Stimulated activated CD4-positive, alpha-beta T cell treated with anti-CD3 and anti-CD28 coated beads, Interleukin-12 subunit alpha, Interleukin-12 subunit beta, amount 100 ng/mL, for 4 hours (primary cell): ENCODE measurements around the gene HSF4.
"Not testable (repeated sequence)": the region's sequence is repeated elsewhere in the genome, so short reads cannot be mapped to it uniquely, and the experiment has no call there.

Source experiments
- DNase-seq: peaks from one replicate; pipeline ENCODE4 v3.0.0-alpha.2; 2020

HSF4 gene

GRCh38 chr16:67164599-67165061 is at the start of gene HSF4:
Gene HSF4 (plus strand): TSS chr16:67164745. CDS start chr16:67164812, 67 bp downstream.
- DNase-seq = no peak

GRCh38 chr16:67114793-67115192 is 49.8 kb upstream of the HSF4 start:
- DNase-seq = no peak

- no peak for DNase-seq
Measured at GRCh38 chr16:67115639-67116038, 48.9 kb upstream of the HSF4 start.

- no peak for DNase-seq
Measured at GRCh38 chr16:67116388-67117311, 47.9 kb upstream of the HSF4 start.

GRCh38 chr16:67117716-67118115 is 46.8 kb upstream of the HSF4 start:
- DNase-seq = no peak

GRCh38 chr16:67120025-67120424 is 44.5 kb upstream of the HSF4 start:
- no peak for DNase-seq

GRCh38 chr16:67122799-67123198 is 41.7 kb upstream of the HSF4 start:
- not testable (repeated sequence) for DNase-seq

GRCh38 chr16:67128417-67128816 is 36.1 kb upstream of the HSF4 start:
- DNase-seq = no peak

GRCh38 chr16:67128887-67129286 is 35.7 kb upstream of the HSF4 start:
- no peak for DNase-seq

- DNase-seq = no peak
Measured at GRCh38 chr16:67129422-67129821, 35.1 kb upstream of the HSF4 start.

GRCh38 chr16:67137605-67138004 is 26.9 kb upstream of the HSF4 start:
- no peak for DNase-seq

- no peak for DNase-seq
Measured at GRCh38 chr16:67141391-67141790, 23.2 kb upstream of the HSF4 start.

- DNase-seq = no peak
Measured at GRCh38 chr16:67142342-67142741, 22.2 kb upstream of the HSF4 start.

GRCh38 chr16:67144943-67145342 is 19.6 kb upstream of the HSF4 start:
- DNase-seq = no peak

- DNase-seq = no peak
Measured at GRCh38 chr16:67145746-67146145, 18.8 kb upstream of the HSF4 start.

GRCh38 chr16:67146523-67147357 is 17.8 kb upstream of the HSF4 start:
- DNase-seq = no peak

- DNase-seq = no peak
Measured at GRCh38 chr16:67147437-67148140, 17.0 kb upstream of the HSF4 start.

GRCh38 chr16:67148221-67148620 is 16.3 kb upstream of the HSF4 start:
- no peak for DNase-seq

- no peak for DNase-seq
Measured at GRCh38 chr16:67148656-67149275, 15.8 kb upstream of the HSF4 start.

GRCh38 chr16:67149276-67150046 is 15.1 kb upstream of the HSF4 start:
- no peak for DNase-seq

- no peak for DNase-seq
Measured at GRCh38 chr16:67150047-67150832, 14.3 kb upstream of the HSF4 start.
